Right renal pelvis (tissue), 4 donors: ENCODE measurements around the gene TARM1. TPM values are rescaled to one million over a fixed set of nuclear protein-coding genes. Genes with fewer than 3 reads are reported as not detected.
"Not testable (repeated sequence)": the region's sequence is repeated elsewhere in the genome, so short reads cannot be mapped to it uniquely, and the experiment has no call there.

ENCODE experiments used
- DNase-seq, 4 donors: peaks; one replicate each; pipeline ENCODE4 v3.0.0-alpha.2; 2013; ENCODE audit warnings: low read depth in 4 of 4, low spot score in 3 of 4, missing footprints in 1 of 4
- polyA plus RNA-seq, 4 donors: library from polyadenylated mRNA; unstranded; fragments of 120-200 nt; gene quantifications; one replicate each; pipeline ENCODE4 v1.2.1, GENCODE V29; 2013; ENCODE audit not compliant: insufficient read length in 4 of 4

TARM1 gene
- polyA plus RNA-seq, 4 donors = not detected

DNA sequence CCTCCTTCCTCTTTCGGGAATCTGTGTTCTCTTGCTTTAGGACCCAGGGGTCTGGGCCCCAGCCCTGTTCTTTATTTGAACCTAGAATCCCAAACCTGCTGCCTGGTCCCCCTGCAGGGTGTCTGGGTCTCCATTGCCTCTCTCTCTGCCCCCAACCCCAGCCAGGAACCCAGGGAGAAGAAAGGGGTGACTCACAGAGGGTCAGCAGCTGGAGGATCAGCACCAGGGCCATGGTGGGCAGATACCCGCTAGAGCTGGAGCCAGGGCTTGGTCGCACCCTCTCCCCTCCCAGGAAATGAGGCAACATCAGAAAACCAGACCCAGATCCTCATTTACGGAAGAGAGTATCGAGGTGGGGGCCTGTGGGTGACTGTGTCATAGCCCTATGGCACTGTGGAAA, 19.4 kb upstream of the TARM1 start, which contains the start of gene OSCAR:
TSS of gene OSCAR (minus strand) at position 243 of the 400 bp plus-strand sequence. CDS start at position 232, 11 bp downstream.
- no peak for DNase-seq

DNA sequence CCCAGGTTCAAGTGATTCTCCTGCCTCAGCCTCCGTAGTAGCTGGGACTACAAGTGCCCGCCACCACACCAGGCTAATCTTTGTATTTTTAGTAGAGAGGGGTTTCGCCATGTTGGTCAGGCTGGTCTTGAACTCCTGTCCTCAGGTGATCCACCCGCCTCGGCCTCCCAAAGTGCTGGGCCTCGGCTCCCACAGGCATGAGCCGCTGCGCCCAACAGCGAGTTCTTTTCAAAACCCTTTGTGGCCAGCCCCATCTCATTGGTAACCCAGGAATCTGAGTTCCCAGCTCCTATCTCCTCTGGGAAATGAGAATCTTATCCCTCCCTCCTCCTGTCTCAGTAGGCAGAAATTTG, 18.7 kb upstream of the TARM1 start:
- not testable (repeated sequence) for DNase-seq

DNA sequence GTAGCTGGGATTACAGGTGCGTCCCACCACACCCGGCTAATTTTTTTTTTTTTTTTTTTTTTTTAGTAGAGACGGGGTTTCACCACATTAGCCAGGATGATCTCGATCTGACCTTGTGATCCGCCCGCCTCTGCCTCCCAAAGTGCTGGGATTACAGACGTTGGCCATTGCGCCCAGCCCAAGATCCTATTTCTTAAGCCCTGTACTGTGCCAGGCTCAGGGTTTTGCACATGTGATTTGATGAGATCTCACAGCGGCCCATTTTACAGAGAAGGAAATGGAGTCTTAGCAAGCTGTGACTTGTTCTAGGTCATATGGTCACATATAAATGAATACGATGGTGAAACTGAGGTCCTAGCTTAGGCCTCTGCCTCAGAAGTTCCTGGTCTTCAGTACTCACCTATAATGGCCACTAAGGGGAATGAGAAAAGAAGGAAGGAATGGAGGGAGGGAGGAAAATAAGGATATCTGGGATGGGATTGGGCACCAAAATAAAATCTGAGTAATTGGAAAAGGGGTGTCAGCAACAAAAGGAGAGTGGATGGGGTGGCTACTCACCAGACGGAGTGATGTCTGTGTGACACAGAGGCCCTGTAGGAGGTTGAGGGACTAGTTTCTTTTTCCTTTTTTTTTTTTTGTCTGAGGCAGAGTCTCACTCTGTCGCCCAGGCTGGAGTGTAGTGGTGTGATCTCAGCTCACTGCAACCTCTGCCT, 18.2 kb upstream of the TARM1 start:
- DNase-seq = no peak

DNA sequence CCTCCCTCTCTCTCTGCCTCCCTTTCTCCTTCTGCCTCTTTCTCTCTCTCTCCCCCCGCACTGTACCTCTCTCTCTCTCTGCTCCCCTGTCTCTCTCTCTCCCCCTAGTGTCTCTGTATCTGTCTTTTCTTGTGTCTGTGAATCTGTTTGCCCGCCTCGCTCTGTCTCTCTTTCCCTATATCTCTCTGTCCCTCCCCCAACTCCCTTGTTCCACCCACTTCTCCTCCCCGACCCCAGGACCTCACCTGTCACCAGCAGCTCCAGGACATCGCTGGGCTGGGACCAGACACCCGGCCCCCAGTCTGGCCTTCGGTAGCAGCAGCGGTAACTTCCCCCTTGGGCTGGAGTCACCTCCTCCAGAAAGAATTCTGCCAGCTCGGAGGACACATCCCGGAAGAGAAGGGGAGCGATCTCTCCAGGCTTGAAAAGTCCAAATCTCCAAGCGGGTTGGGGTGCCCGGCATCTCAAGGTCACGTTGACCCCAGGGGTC, 15.5 kb upstream of the TARM1 start:
- no peak for DNase-seq

DNA sequence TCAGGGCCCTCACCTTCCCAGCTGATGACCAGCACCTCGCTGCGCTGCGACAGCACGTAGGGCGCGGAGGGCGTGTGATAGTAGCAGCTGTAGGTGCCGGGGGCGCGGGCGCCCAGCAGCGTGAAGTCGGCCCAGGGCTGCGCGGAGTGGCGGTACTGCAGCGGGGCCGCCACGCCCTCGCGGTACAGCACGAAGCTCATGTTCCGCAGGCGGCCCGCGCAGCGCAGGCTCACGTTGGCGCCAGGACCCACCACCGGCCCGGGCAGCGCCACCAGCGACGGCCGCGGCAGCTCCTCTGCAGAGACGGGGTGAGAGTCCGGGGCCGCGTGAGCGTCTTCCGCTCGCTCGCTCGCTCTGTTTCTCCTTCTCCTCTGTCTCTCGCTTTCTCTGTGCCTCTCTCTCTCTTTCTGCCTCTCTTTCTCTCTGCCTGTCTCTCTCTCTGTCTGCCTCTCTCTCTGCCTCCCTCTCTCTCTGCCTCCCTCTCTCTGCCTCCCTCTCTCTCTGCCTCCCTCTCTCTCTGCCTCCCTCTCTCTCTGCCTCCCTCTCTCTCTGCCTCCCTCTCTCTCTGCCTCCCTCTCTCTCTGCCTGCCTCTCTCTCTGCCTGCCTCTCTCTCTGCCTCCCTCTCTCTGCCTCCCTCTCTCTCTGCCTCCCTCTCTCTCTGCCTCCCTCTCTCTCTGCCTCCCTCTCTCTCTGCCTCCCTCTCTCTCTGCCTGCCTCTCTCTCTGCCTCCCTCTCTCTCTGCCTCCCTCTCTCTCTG, 14.9 kb upstream of the TARM1 start:
- not testable (repeated sequence) for DNase-seq

DNA sequence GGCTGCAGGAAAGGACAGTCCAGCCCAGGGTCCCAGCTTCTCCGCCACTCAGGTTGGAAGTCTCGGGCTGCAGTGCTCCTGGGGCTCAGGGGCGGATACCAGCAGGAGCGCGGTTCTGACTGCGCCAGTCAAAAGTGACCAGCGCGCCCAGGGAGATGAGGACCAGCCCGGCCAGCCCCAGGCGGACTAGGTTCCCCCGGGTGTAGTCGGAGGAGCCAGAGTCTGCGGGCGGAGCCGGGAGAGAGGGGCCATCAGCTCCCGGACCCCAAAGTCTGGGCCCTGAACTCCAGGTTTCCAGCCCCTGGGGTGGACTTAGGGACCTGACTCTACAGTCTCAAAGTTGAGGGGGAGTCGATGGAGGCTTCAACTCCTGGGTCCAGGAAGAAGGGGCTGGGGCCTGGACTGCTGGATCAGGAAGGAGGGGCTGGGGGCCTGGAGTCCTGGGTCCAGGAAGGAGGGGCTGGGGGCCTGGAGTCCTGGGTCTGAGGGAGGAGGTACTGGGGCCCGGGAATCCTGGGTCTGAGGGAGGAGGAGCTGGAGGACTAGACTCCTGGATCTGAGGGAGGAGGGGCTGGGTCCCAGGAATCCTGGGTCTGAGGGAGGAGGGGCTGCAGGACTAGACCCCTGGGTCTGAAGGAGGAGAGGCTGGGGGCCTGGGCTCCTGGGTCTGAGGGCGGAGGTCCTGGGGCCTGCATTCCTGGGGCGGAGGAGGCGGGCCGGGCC, 14.1 kb upstream of the TARM1 start:
- no peak for DNase-seq

DNA sequence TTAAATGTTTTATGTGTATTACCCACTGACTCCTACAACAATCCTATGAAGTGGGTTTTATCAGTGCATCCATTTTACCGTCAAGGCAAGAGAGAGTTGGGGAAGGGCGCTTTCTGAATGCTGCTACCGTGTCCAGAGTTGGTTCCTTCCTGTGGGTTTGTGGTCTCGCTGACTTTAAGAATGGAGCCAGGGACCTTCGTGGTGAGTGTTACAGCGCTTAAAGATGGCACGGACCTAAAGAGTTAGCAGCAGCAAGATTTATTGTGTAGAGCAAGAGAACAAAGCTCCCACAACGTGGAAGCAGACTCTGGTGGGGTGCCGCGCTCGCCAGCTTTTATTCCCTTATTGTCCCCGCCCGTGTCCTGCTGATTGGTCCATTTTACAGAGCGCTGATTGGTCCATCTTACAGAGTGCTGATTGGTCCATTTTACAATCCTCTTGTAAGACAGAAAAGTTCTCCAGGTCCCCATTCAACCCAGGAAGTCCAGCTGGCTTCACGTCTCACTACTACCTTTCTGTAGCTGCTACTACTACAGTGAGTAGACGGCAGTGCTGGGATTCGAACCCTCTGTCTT, 13.3 kb upstream of the TARM1 start:
- DNase-seq = no peak

DNA sequence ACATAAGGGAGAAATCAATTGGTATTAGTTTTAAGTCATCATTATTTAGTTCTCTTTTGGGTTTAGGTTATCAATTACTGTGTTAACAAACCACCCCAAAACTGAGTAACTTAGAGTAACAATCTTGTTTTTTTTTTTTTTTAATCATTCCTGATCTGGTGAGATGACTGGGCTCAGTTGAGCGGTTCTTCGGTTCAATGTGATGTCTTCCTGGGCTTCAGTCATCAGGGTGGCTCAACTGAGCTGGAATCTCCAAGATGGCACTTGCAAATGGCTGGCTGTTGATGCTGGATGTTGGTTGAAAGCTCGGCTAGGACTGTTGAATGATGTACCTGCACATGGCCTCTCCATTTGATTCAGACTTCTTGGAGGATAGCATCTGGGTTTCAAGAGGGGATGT, 3.2 kb upstream of the TARM1 start:
- no peak for DNase-seq

DNA sequence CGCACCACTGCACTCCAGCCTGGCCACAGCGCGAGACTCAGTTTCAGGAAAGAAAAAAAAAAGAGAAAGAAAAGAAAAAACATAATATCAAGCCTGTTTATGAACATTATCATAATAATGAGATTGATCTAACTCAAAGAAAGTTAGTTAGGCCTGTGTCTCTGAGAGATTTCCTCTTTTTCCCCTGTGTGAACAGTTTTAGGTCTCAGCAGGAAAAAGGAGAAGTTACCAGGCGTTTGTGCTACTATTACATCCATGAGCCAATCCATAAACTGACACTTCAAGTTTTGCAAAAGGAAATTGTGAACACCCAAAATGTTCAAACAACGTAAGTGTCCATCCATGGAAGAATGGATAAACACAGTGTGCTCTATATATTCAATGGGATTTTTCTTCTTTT, 3.8 kb downstream of the TARM1 start:
- no peak for DNase-seq

DNA sequence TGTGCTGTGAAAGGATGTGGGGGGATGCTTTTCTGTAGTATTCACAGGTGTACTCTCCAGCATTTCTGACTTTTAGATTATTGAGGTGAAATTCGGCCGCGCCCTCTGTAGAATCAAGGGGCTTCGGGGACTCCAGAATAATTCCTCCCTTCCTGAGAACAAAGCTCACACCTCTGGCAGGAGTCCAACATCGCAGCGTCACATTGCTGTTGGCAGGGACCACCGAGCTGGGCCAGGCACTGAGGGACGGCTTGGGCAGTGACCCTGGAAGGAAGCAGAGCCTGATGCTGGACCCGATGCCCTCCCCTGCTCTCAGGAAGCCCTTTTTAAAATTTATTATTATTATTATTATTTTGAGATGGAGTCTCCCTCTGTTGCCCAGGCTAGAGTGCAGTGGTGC, 6.3 kb downstream of the TARM1 start:
- no peak for DNase-seq

DNA sequence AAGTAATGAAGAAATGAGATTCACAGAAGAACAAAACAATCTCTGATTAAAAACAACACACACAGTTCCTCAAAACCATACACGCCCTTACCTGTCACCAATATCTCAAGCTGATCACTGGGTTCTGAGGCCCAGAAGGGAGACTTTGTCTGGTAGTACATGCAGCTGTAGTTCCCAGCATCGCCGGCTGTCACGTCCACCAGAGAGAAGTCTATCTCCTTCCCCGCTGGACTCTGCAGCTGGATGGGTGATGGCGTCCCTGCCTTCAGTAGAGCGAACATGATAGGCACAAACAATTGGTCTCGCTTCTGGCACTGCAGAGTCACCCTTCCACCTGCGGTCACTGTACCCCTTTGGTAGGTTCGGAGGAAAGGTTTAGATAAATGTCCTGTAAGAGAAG, 7.3 kb downstream of the TARM1 start:
- DNase-seq = no peak

DNA sequence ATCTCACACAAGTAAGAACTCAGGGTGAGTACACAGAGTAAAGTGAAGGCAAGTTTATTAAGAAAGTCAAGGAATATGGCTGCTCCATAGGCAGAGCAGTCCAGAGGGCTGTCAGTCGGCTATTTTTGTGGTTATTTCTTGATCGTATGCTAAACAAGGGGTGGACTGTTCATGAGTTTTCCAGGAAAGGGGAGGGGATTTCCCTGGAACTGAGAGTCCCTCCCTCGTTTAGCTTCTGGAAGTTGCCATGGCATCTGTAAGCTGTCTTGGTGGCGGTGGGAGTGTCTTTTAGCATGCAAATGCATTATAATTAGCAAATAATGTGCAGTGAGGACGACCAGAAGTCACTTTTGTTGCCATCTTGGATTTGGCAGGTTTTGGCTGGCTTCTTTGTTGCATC, 11.7 kb downstream of the TARM1 start:
- no peak for DNase-seq

DNA sequence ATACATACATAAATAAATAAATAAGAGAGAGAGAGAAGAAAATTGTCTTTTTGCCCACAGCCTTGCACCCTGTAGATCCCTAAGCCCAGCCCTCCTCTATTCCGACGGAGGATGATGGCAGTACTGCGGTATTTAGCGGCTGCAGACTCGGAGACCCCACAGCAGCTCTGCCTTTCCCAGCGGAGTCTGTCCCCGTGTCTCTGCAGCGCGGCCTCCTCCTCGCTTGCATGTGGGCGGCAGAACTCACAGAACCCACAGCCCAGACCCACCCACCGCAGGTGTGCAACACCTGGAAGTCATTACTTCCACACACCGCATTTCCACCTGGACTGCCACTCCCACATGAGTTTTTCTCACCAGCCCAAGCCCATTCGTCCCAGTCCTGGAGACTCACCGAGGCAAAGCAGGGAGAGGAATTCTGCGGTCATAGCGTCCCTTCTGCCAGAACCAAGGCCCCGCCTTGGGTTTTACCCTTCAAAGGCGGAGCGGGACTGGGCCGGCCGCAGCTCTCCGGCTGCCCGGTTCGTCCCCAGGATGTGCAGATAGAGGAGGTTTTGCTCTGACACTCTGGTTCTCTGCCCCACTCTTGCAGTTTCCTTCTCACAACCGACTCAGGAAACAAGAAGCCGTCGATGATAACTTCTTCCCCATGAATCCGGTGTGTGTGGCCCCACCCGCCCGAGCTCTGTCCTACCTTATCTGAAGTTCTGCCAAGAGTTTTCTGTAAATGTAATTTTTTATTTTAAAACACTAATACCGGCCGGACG, 17.6 kb downstream of the TARM1 start, which contains the start of gene VSTM1:
TSS of gene VSTM1 (minus strand) at position 548 of the 767 bp plus-strand sequence. CDS start at position 428, 120 bp downstream.
- no peak for DNase-seq

DNA sequence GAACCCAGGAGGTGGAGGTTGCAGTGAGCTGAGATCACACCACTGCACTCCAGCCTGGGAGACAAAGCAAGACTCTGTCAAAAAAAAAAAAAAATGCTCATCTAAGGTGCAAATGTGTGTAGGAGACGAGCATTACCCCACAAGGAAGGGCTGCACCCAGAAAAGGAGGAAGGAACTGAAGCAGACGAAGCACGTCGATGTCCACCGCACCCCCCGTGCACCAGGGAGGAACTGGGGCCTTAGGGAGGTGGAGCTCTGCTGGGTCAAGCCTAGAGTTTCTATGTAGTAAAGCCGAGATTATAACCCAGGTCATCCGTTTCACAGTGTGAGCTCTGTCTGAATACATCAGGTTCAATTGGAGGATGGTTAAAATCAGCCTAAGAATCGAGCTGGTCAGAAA, 18.5 kb downstream of the TARM1 start:
- DNase-seq = no peak

DNA sequence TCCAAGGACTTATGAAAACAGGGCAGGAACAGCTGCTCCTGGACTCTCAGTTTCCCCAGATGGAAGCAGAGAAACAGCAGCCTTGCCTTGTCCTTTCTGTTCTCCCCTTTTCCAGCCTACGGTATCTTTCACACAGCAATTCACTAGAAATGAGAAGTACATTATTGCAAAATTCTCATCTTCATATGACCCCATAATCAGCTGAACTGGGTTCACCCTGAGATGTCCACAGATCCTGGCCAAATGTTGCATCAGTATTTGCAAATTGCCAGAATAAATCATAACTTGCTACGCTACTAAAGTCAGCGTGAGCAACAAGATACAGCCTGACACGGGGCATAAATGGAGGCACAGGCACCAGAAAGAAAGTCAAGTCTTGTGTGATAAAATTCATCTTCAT, 33.5 kb downstream of the TARM1 start:
- DNase-seq = no peak

DNA sequence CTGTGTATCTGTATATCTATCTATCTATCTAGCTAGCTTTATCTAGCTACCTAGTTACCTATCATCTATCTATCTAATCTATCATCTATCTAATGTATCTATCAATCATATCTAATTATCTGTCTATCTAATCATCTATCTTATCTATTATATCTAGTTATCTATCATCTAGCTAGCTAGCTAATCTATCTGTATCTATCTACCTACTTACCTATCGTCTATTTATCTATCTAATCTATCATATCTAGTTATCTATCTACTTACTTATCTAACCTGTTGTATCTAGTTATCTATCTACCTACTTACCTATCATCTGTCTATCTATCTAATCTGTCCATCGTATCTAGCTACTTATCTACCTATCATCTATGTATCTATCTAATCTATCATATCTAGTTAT, 35.4 kb downstream of the TARM1 start:
- DNase-seq = no peak

DNA sequence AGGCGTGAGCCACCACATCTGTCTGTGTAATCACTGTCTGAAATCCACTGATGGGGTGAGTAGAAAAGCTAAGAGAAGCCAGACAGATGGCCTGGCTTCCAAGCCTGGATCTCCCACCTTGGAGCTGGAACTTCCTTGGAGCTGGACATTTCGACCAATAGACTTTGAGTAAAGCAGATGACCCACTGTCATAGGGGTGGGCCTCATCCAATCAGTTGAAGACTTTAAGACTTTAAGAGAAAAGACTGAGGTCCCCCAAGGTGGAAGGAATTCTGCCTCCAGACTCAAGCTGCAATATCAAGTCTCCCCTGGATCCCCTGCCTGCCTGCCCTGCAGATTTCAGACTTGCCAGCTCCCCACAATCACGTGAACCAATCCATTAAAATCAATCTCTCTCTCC, 38.2 kb downstream of the TARM1 start:
- no peak for DNase-seq

DNA sequence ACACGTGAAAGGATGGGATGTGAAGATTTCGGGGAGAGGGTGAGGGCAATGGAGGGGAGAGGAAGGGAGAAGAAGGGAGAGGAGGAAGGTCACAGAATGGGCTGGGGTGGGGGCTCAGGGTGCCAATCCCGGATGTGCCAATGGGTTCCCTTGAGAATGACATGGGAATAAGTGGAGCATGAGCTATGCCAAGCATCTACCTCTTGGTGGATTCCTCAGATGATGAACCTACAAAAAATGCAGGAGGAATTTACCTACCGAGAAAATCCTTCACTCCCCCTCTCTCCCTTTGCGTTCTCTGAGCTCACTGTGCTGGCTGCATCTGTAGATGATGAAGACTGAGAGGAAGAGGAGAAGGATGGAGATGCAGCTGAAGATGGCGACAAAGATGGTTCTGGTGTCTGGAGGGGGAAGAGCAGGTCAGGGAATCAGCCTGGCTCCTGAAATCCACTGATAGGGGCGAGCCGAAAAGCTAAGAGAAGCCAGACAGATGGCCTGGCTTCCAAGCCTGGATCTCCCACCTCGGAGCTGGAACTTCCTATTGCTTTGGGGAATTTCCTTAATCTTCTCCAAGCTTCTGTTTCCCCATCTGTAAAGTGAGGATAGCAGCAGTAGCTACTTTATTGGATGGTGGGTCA, 39.1 kb downstream of the TARM1 start:
- DNase-seq = no peak

DNA sequence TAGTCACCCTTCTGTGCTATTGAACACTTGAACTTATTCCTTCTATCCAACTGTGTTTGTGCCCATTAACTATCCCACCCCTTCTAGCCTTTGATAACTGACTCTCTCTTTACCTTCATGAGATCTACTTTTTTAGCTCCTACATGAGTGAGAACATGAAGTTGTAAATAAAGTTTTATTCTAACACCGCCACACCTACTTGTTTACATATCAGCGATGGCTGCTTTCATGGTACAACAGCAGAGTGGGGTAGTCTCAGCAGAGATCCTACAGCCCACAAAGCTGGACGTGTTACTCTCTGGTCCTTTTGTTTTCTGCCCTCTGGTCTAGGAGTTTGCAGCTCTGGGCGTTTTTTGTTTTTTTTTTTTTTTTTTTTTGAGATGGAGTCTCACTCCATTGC, 41.2 kb downstream of the TARM1 start:
- DNase-seq = no peak

DNA sequence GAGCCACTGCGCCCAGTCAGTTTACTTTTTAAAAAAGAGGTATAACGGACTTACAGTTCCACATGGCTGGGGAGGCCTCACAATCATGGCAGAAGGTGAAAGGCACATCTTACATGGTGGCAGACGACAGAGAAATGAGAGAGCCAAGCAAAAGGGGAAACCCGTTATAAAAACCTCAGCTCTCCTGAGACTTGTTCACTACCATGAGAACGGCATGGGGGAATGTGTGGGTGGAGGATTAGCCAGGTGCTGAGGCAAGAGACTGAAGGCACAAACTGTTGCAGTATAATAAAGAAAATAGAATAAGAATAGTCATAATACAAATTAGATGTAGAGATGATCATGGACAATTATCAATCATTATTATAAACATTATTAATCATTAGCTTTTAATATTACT, 44.6 kb downstream of the TARM1 start:
- not testable (repeated sequence) for DNase-seq
